ENCODE measurements around the gene WDR27.

The WDR27 gene

GRCh38 chr6:169723991-169724493 is 22.2 kb upstream of the WDR27 start:
- peak; percentile 13 for ATAC-seq (replicated peaks; ENCODE audit: extremely low read depth, poor library complexity, severe bottlenecking)
- H3K27ac Mint-ChIP-seq (ENCODE audit: low read depth): no peak overlapping the region
- peak in 1 of 2 donors; percentile 18 for DNase-seq (ENCODE audit: low spot score in 2 of 2)

GRCh38 chr6:169723200-169723909 is 21.5 kb upstream of the WDR27 start:
- Mint-ChIP-seq H3K4me1 (peaks cover 35% of the 10 kb centered on the region), H3K9me3 (no peaks in the 10 kb centered on the region), H3K27ac (ENCODE audit: low read depth) (peak overlapping the region; percentile 91), H3K27me3 (no peaks in the 10 kb centered on the region), H3K4me3 (peak overlapping the region; percentile 84), H3K36me3 (ENCODE audit: insufficient read depth) (peaks cover 24% of the 10 kb centered on the region)
- peak; percentile 54 to 64 for DNase-seq (ENCODE audit: low spot score in 2 of 2)
- peak; percentile 50 for ATAC-seq (replicated peaks; ENCODE audit: extremely low read depth, poor library complexity, severe bottlenecking)

More at GRCh38 chr6:169723991-169724493, 22.2 kb upstream of the WDR27 start:
- Mint-ChIP-seq H3K4me1 (peaks cover 34% of the 10 kb centered on the region), H3K36me3 (ENCODE audit: insufficient read depth) (peaks cover 23% of the 10 kb centered on the region), H3K27me3 (no peaks in the 10 kb centered on the region), H3K9me3 (no peaks in the 10 kb centered on the region), H3K4me3 (peak overlapping the region; percentile 54)

GRCh38 chr6:169722362-169723199 is 20.8 kb upstream of the WDR27 start:
- peaks cover 35% of the 10 kb centered on the region for H3K4me1 Mint-ChIP-seq
- H3K4me3 Mint-ChIP-seq: peak overlapping the region; percentile 84
- peak overlapping the region; percentile 91 for H3K27ac Mint-ChIP-seq (ENCODE audit: low read depth)
- ATAC-seq (replicated peaks; ENCODE audit: extremely low read depth, poor library complexity, severe bottlenecking) (peak; percentile 44), DNase-seq (ENCODE audit: low spot score in 2 of 2) (peak; percentile 13 to 20)
- no peaks in the 10 kb centered on the region for H3K9me3 Mint-ChIP-seq
- peaks cover 24% of the 10 kb centered on the region for H3K36me3 Mint-ChIP-seq (ENCODE audit: insufficient read depth)
- H3K27me3 Mint-ChIP-seq: no peaks in the 10 kb centered on the region

DNA sequence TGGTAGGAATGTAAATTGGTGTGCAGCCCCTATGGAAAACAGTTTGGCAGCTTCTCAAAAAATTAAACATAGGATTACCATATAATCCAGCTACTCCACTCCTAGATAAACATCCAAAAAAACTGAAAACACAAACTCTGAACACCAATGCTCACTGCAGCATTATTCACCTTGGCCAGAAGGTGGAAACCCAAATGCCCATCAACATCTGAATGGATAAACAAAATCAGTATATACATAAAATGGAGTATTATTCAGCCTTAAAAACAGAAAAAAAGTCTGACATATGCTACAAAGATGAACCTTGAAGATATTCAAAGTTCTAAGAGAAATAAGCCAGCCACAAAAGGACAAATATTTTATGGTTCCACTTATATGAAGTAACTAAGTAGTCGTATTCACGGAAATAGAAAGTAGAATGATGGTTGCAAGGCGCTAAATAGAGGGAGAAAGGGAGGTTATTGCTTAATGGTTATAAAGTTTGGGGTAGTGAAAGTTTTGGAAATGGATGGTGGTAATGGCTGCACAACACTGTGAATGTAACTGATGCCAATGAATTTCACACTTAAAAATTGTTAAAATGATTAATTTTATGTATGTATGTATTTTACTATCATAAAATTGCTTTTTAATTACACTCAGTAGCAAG is 18.5 kb upstream of the WDR27 start:
- peaks cover 31% of the 10 kb centered on the region for H3K36me3 Mint-ChIP-seq (ENCODE audit: insufficient read depth)
- no peak overlapping the region for H3K4me3 Mint-ChIP-seq
- peak overlapping the region; percentile 12 for H3K27ac Mint-ChIP-seq (ENCODE audit: low read depth)
- no peak for DNase-seq (ENCODE audit: low spot score in 2 of 2)
- ATAC-seq (replicated peaks; ENCODE audit: extremely low read depth, poor library complexity, severe bottlenecking): no peak
- peaks cover 39% of the 10 kb centered on the region for H3K4me1 Mint-ChIP-seq
- no peaks in the 10 kb centered on the region for H3K9me3 Mint-ChIP-seq
- no peaks in the 10 kb centered on the region for H3K27me3 Mint-ChIP-seq

- DNase-seq (ENCODE audit: low spot score in 2 of 2) (no peak), ATAC-seq (replicated peaks; ENCODE audit: extremely low read depth, poor library complexity, severe bottlenecking) (no peak)
- Mint-ChIP-seq H3K9me3 (no peaks in the 10 kb centered on the region), H3K36me3 (ENCODE audit: insufficient read depth) (peaks cover 36% of the 10 kb centered on the region), H3K4me3 (no peak overlapping the region), H3K4me1 (peaks cover 41% of the 10 kb centered on the region), H3K27me3 (no peaks in the 10 kb centered on the region), H3K27ac (ENCODE audit: low read depth) (no peak overlapping the region)
Observed at GRCh38 chr6:169719117-169719516, 17.3 kb upstream of the WDR27 start.

- H3K4me1 Mint-ChIP-seq: peaks cover 13% of the 10 kb centered on the region
- ATAC-seq (replicated peaks; ENCODE audit: extremely low read depth, poor library complexity, severe bottlenecking) (no peak), DNase-seq (ENCODE audit: low spot score in 2 of 2) (no peak)
- no peak overlapping the region for H3K4me3 Mint-ChIP-seq
- H3K9me3 Mint-ChIP-seq: no peaks in the 10 kb centered on the region
- H3K36me3 Mint-ChIP-seq (ENCODE audit: insufficient read depth): peaks cover 49% of the 10 kb centered on the region
- no peak overlapping the region for H3K27ac Mint-ChIP-seq (ENCODE audit: low read depth)
- no peaks in the 10 kb centered on the region for H3K27me3 Mint-ChIP-seq
Observed at GRCh38 chr6:169714595-169714994, 12.8 kb upstream of the WDR27 start.

GRCh38 chr6:169714178-169714577 is 12.3 kb upstream of the WDR27 start:
- Mint-ChIP-seq H3K27ac (ENCODE audit: low read depth) (no peak overlapping the region), H3K27me3 (no peaks in the 10 kb centered on the region), H3K36me3 (ENCODE audit: insufficient read depth) (peaks cover 48% of the 10 kb centered on the region), H3K4me3 (no peak overlapping the region), H3K9me3 (no peaks in the 10 kb centered on the region), H3K4me1 (peaks cover 9% of the 10 kb centered on the region)
- no peak for DNase-seq (ENCODE audit: low spot score in 2 of 2)
- no peak for ATAC-seq (replicated peaks; ENCODE audit: extremely low read depth, poor library complexity, severe bottlenecking)

- Mint-ChIP-seq H3K27me3 (no peaks in the 10 kb centered on the region), H3K27ac (ENCODE audit: low read depth) (no peak overlapping the region), H3K9me3 (no peaks in the 10 kb centered on the region), H3K4me3 (no peak overlapping the region), H3K36me3 (ENCODE audit: insufficient read depth) (peaks cover 30% of the 10 kb centered on the region), H3K4me1 (peaks cover 14% of the 10 kb centered on the region)
- DNase-seq (ENCODE audit: low spot score in 2 of 2) (no peak), ATAC-seq (replicated peaks; ENCODE audit: extremely low read depth, poor library complexity, severe bottlenecking) (no peak)
Observed at GRCh38 chr6:169710009-169710408, 8.2 kb upstream of the WDR27 start.

GRCh38 chr6:169709293-169709692 is 7.5 kb upstream of the WDR27 start:
- ATAC-seq (replicated peaks; ENCODE audit: extremely low read depth, poor library complexity, severe bottlenecking): no peak
- Mint-ChIP-seq H3K36me3 (ENCODE audit: insufficient read depth) (peaks cover 26% of the 10 kb centered on the region), H3K9me3 (no peaks in the 10 kb centered on the region), H3K4me3 (no peak overlapping the region), H3K4me1 (peaks cover 18% of the 10 kb centered on the region), H3K27me3 (no peaks in the 10 kb centered on the region), H3K27ac (ENCODE audit: low read depth) (no peak overlapping the region)
- no peak for DNase-seq (ENCODE audit: low spot score in 2 of 2)

GRCh38 chr6:169707772-169708171 is 5.9 kb upstream of the WDR27 start:
- Mint-ChIP-seq H3K27ac (ENCODE audit: low read depth) (no peak overlapping the region), H3K4me3 (no peak overlapping the region), H3K4me1 (peaks cover 28% of the 10 kb centered on the region), H3K36me3 (ENCODE audit: insufficient read depth) (peaks cover 27% of the 10 kb centered on the region), H3K27me3 (no peaks in the 10 kb centered on the region), H3K9me3 (no peaks in the 10 kb centered on the region)
- ATAC-seq (replicated peaks; ENCODE audit: extremely low read depth, poor library complexity, severe bottlenecking) (no peak), DNase-seq (ENCODE audit: low spot score in 2 of 2) (no peak)

DNA sequence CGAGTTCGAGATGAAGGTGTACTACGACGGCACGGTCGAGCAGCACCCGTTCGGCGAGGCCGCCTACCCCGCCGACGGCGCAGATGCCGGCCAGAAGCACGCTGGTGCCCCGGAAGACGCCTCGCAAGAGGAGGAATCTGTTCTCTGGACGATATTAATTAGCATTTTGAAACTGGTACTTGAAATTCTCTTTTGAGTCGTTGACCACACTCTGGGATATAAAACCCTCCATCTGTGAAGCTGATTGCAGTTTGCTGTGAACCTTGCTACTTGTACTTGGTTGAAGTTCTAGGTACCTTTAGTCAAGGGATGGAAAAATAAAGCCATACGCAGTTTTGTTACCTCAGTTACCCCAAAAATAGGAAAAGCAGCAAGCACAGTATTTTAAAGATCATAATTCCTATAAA is 1.0 kb upstream of the WDR27 start:
- DNase-seq (ENCODE audit: low spot score in 2 of 2) (no peak), ATAC-seq (replicated peaks; ENCODE audit: extremely low read depth, poor library complexity, severe bottlenecking) (peak; percentile 6)
- no peaks in the 10 kb centered on the region for H3K9me3 Mint-ChIP-seq
- H3K4me1 Mint-ChIP-seq: peaks cover 34% of the 10 kb centered on the region
- no peaks in the 10 kb centered on the region for H3K27me3 Mint-ChIP-seq
- peak overlapping the region; percentile 89 for H3K27ac Mint-ChIP-seq (ENCODE audit: low read depth)
- H3K36me3 Mint-ChIP-seq (ENCODE audit: insufficient read depth): peaks cover 21% of the 10 kb centered on the region
- H3K4me3 Mint-ChIP-seq: peak overlapping the region; percentile 86

DNA sequence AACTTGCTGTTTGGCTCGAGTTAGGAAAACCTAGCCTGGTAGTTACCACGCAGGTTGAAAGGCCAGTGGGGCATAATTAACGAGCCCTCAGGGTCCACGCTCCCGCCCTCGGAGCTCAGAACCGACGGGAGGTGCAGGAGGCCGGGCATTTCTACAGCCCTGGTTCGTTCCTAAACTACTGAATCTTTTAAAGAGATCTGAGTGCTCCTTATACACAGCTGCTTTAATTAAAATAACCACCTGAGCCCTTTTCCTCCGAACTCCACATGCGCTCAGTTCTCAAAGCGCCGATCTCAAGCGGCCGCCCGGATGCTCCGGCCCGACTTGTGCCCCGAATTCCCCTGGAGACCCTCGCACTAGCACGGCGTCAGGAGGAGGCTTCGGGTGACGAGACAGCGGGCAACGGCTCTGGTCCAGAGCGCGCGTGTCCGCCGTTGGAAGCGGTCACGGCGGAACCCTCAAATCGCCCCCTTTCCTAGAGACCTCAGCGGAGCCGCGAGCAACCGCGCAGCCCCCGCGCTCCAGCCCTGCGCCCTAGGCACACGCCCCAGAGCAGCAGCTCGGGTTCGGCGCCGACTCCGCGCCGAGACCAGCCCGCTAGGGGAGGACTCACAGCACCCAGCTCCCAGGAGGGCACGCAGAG is 397 bp downstream of the WDR27 start:
- DNase-seq (ENCODE audit: low spot score in 2 of 2) (peak in 1 of 2 donors; percentile 17), ATAC-seq (replicated peaks; ENCODE audit: extremely low read depth, poor library complexity, severe bottlenecking) (peak; percentile 8)
- Mint-ChIP-seq H3K36me3 (ENCODE audit: insufficient read depth) (peaks cover 21% of the 10 kb centered on the region), H3K4me1 (peaks cover 25% of the 10 kb centered on the region), H3K9me3 (no peaks in the 10 kb centered on the region), H3K27ac (ENCODE audit: low read depth) (peak overlapping the region; percentile 89), H3K27me3 (no peaks in the 10 kb centered on the region), H3K4me3 (peak overlapping the region; percentile 86)

Data from central memory CD8-positive, alpha-beta T cell (primary cell).